Neural crest cell (in vitro differentiated cells): Measurements from ENCODE around the gene NHP2. TPM values are rescaled to one million over a fixed set of nuclear protein-coding genes. Genes with fewer than 3 reads are reported as not detected.
"Not testable (repeated sequence)": the region's sequence is repeated elsewhere in the genome, so short reads cannot be mapped to it uniquely, and the experiment has no call there.

ENCODE experiments used
- DNase-seq: peaks from one replicate; pipeline ENCODE4 v3.0.0; 2021; ENCODE audit warnings: low read depth, mixed read lengths, low spot score
- H3K27ac Mint-ChIP-seq: one replicate; pipeline ENCODE4 v1.8.0; 2021; ENCODE audit warnings: mild to moderate bottlenecking, mixed read lengths; ENCODE audit not compliant: unreplicated experiment
- H3K27me3 Mint-ChIP-seq: 2 replicates; pipeline ENCODE4 v1.8.0; 2021; ENCODE audit warnings: low read depth, mild to moderate bottlenecking, mixed read lengths
- H3K36me3 Mint-ChIP-seq: 2 replicates; pipeline ENCODE4 v1.8.0; 2021; ENCODE audit warnings: low read depth, mild to moderate bottlenecking, mixed read lengths
- H3K4me1 Mint-ChIP-seq: 2 replicates; pipeline ENCODE4 v1.8.0; 2021; ENCODE audit warnings: mixed read lengths
- H3K4me3 Mint-ChIP-seq: one replicate; pipeline ENCODE4 v1.8.0; 2021; ENCODE audit warnings: mild to moderate bottlenecking, mixed read lengths
- H3K9me3 Mint-ChIP-seq: 2 replicates; pipeline ENCODE4 v1.8.0; 2021; ENCODE audit warnings: mixed read lengths
- CTCF ChIP-seq: fragments of 200-600 bp; sonication (generic); conservative IDR thresholded peaks from 2 replicates; pipeline ENCODE4 v1.5.0; 2021; ENCODE audit warnings: antibody characterized with exemption, mild to moderate bottlenecking
- total RNA-seq: library from RNA; stranded (reverse); gene quantifications from 2 replicates; pipeline ENCODE4 v1.2.1, GENCODE V29; 2021

NHP2 gene
- total RNA-seq, 1 donor from 2014 or later: 169 TPM

GRCh38 chr5:178137991-178138390 is 15.7 kb downstream of the NHP2 start:
- H3K27ac Mint-ChIP-seq: no peak overlapping the region

DNA sequence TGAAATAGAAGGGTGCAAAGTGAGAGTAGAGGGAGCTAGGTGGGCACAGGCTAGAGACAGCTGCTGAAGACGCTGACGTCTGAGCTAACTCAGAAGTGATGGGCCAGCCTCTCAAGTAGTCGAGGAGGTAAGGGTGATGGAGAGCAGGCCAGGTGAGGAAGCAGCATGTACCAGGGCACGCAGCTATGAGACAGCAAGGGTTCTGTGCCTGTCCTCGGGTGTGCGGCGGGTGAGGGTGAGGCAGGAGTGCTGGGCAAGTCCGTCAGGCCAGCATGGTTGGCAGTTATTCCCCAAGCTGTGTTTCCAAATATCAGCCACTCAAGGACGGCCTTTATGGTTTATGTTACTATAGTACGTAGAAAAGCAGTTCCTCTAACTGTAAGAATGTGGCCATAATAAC is 16.7 kb downstream of the NHP2 start:
- H3K27ac Mint-ChIP-seq: no peak overlapping the region
- no peaks in the 10 kb centered on the region for H3K27me3 Mint-ChIP-seq
- peaks cover 8% of the 10 kb centered on the region for H3K4me1 Mint-ChIP-seq
- H3K9me3 Mint-ChIP-seq: no peaks in the 10 kb centered on the region
- no peak for TF ChIP-seq CTCF
- H3K4me3 Mint-ChIP-seq: no peak overlapping the region
- no peaks in the 10 kb centered on the region for H3K36me3 Mint-ChIP-seq
- DNase-seq: no peak

More at GRCh38 chr5:178137991-178138390, 15.7 kb downstream of the NHP2 start:
- Mint-ChIP-seq H3K4me1 (peaks cover 8% of the 10 kb centered on the region), H3K36me3 (no peaks in the 10 kb centered on the region), H3K27me3 (no peaks in the 10 kb centered on the region), H3K9me3 (no peaks in the 10 kb centered on the region), H3K4me3 (no peak overlapping the region)
- TF ChIP-seq CTCF: no peak
- no peak for DNase-seq

DNA sequence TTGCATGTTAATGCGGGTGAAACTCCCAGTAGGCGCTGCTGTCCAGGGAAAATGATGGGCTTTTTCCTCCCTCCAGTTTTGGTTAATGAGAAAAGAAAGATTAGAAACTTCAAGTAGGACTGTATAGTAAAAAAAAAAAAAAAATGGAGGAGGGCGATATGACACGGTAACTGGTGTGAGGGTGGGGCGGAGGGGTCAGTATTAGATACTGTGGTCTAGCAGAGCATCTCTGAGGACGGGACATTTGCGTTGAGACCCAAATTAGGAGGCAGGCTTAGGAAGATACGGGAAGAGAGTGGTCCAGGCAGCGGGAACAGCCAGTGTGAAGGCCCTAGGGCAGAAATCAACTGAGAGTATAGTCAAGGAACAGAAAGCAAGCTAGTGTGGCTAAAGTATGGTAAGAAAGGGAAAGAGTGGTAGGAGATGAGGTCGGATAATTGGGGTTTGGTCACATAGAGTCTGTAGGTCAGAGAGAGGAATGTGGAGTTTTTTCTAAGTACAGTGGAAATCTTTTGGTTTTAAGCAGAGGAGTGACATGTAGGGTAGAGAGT is 22.2 kb downstream of the NHP2 start:
- no peak for DNase-seq
- H3K27me3 Mint-ChIP-seq: no peaks in the 10 kb centered on the region
- H3K27ac Mint-ChIP-seq: no peak overlapping the region
- no peaks in the 10 kb centered on the region for H3K9me3 Mint-ChIP-seq
- TF ChIP-seq CTCF: no peak
- peak overlapping the region; percentile 86 for H3K4me3 Mint-ChIP-seq
- peaks cover 26% of the 10 kb centered on the region for H3K4me1 Mint-ChIP-seq
- H3K36me3 Mint-ChIP-seq: no peaks in the 10 kb centered on the region

- peak within 1 kb of the TSS; percentile 75 for H3K27ac Mint-ChIP-seq
- H3K4me1 Mint-ChIP-seq: peaks cover 29% of the 10 kb centered on the region
- TF ChIP-seq CTCF: no peak
- peak; percentile 68 for DNase-seq
- no peaks in the 10 kb centered on the region for H3K36me3 Mint-ChIP-seq
- H3K9me3 Mint-ChIP-seq: no peaks in the 10 kb centered on the region
- H3K4me3 Mint-ChIP-seq: peak within 1 kb of the TSS; percentile 86
- H3K27me3 Mint-ChIP-seq: no peaks in the 10 kb centered on the region
Observed at GRCh38 chr5:178130576-178131445, 22.9 kb downstream of the NHP2 start, which contains the start of gene RMND5B. TSS of gene RMND5B (plus strand) at chr5:178131014. CDS start at chr5:178138120, 7,106 bp downstream.

- Mint-ChIP-seq H3K4me3 (peak overlapping the region; percentile 86), H3K27ac (peak overlapping the region; percentile 75), H3K4me1 (peaks cover 29% of the 10 kb centered on the region)
- not testable (repeated sequence) for H3K36me3 Mint-ChIP-seq, DNase-seq, H3K27me3 Mint-ChIP-seq, H3K9me3 Mint-ChIP-seq
Observed at GRCh38 chr5:178130234-178130575, 23.5 kb downstream of the NHP2 start.

- Mint-ChIP-seq H3K4me1 (peaks cover 27% of the 10 kb centered on the region), H3K4me3 (peak overlapping the region; percentile 86)
- no peak for DNase-seq
Observed at GRCh38 chr5:178129296-178129695, 24.4 kb downstream of the NHP2 start.

DNA sequence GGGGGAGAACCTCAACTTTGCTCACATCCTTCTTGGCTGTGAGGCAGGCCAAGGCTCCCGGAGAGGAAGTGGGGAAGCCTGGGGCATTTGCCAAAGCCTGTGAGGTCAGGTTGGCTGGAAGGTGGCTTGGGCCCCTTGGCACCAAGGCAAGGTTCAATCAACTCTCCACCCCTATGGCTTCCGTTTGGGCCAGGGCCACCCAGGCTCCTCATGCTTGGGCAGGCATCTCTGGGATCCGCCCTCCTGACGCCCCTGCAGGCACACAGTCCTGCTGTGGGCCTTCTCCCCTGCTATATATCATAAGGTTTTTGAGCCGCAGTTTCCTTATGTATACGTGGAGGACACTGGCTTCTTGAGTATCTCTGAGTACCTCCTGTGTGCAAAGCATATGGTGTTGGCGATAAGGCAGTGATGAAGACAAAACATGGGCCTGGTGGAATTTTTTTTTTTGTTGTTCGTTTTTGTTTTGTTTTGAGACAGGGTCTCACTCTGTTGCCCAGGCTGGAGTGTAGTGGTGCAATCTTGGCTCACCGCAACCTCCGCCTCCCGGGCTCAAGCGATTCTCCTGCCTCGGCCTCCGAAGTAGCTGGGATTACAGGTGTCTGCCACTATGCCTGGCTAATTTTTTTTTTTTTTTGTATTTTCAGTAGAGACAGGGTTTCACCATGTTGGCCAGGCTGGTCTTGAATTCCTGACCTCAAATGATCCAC is 26.2 kb downstream of the NHP2 start:
- not testable (repeated sequence) for H3K9me3 Mint-ChIP-seq, H3K27ac Mint-ChIP-seq, H3K36me3 Mint-ChIP-seq, DNase-seq, H3K27me3 Mint-ChIP-seq
- Mint-ChIP-seq H3K4me1 (peaks cover 20% of the 10 kb centered on the region), H3K4me3 (peak overlapping the region; percentile 72)

More at GRCh38 chr5:178129296-178129695, 24.4 kb downstream of the NHP2 start:
- Mint-ChIP-seq H3K9me3 (no peaks in the 10 kb centered on the region), H3K27me3 (no peaks in the 10 kb centered on the region), H3K36me3 (no peaks in the 10 kb centered on the region), H3K27ac (no peak overlapping the region)
- no peak for TF ChIP-seq CTCF
